ENCODE data around the gene UBE2Q1.

DNA sequence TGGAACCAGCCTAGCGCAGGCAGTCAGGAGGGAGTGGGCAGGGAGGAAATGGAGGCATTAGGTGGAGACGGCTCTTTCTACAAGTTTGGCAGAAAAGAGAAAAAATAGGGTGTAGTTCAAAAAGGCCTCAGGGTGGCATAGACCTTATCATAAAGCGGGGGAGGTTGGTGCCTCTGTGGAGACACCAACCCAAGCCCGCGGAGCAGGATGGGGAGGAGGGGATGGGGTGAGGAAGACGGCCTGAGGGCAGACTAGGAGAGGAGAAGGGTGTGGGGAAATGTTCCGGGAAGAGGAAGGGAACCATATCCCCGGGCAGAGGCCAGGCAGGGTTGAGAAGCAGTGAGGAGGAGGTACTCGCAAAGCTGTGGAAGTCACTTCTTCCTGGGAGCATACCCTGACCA is 38.9 kb downstream of the UBE2Q1 start:
- TF ChIP-seq POLR2A (IDR thresholded peaks at IDR 0.05) (no peak), POLR2AphosphoS5 (IDR thresholded peaks at IDR 0.05) (no peak)
- TF ChIP-seq, protein P1, sequence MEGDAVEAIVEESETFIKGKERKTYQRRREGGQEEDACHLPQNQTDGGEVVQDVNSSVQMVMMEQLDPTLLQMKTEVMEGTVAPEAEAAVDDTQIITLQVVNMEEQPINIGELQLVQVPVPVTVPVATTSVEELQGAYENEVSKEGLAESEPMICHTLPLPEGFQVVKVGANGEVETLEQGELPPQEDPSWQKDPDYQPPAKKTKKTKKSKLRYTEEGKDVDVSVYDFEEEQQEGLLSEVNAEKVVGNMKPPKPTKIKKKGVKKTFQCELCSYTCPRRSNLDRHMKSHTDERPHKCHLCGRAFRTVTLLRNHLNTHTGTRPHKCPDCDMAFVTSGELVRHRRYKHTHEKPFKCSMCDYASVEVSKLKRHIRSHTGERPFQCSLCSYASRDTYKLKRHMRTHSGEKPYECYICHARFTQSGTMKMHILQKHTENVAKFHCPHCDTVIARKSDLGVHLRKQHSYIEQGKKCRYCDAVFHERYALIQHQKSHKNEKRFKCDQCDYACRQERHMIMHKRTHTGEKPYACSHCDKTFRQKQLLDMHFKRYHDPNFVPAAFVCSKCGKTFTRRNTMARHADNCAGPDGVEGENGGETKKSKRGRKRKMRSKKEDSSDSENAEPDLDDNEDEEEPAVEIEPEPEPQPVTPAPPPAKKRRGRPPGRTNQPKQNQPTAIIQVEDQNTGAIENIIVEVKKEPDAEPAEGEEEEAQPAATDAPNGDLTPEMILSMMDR (IDR thresholded peaks at IDR 0.05 in 8 of 11, conservative IDR thresholded peaks at IDR 0.05 in 3 of 11), result no peak
